Astrocyte of the spinal cord (primary cell): ENCODE measurements around the gene FAM20B.

Experiments
- DNase-seq: peaks from one replicate; pipeline ENCODE4 v3.0.0; 2011; ENCODE audit warnings: low read depth, low spot score
- H3K4me3 ChIP-seq: 2 replicates; pipeline ENCODE4 v1.5.1; 2011; ENCODE audit warnings: low read depth, mild to moderate bottlenecking, low read length, moderate library complexity
- CTCF ChIP-seq: IDR thresholded peaks from 2 replicates; pipeline ENCODE4 v1.5.1; 2012; ENCODE audit warnings: low read depth, mild to moderate bottlenecking, low read length, inconsistent platforms
- in situ Hi-C: cut with HindIII; loops from 2 replicates; pipeline ENCODE4 v1.10.0; 2017; ENCODE audit warnings: low sequenced_read_pairs

The FAM20B gene

GRCh38 chr1:179066471-179066870 is 40.8 kb downstream of the FAM20B start:
- H3K4me3 ChIP-seq = no peak overlapping the region
- no peak for DNase-seq
- in situ Hi-C loops = no loop called here
- no peak for TF ChIP-seq CTCF

- in situ Hi-C loops = no loop called here
- peak; percentile 27 for DNase-seq
- no peak for TF ChIP-seq CTCF
- H3K4me3 ChIP-seq = no peak overlapping the region
These were observed 51.7 kb downstream of the FAM20B start for GRCh38 chr1:179077396-179077795.

GRCh38 chr1:179079113-179079761 is 53.5 kb downstream of the FAM20B start:
- DNase-seq = peak; percentile 78
- in situ Hi-C loops = no loop called here
- H3K4me3 ChIP-seq = no peak overlapping the region
- TF ChIP-seq CTCF = peak; percentile 79

DNA sequence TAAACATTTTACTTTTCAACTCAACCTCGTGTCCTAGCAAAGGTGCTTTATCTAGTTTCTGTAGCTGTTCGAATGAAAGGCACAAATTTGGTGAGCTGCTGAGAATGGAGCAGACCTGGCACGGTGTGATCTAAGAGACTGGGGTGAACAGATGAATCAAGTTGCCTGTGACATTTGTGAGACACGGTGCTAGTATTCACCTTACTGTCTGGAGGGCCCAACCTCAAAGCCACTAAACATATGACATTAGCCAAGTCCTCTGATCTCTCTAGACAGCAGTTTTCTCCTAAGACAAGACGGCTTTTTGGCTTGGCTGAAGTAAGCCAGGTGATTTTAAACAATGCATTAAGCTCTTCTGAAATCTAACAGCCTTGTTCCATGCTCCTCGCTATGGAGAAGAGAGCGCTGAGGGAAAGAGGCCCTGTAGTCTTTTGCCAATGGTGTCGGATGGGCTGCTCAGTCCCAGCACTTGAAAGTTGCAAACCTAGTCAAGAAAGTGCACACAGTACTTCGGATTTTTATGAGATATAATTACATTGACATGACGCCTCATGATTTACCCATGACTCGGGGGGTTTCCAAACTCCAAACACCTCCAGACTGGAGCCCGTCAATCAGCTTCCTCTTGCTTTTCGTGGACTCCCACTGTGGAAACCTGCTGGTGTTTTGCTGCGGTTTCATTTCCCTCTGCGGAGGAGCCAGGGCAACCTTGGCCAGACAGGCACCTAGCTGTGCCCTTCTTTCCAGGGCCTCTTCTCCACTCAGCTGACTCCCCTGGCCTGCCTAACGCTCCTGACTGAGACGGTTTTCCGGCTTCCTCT is 55.4 kb downstream of the FAM20B start:
- in situ Hi-C loops = no loop called here
- no peak for DNase-seq
- peak overlapping the region; percentile 81 for H3K4me3 ChIP-seq
- no peak for TF ChIP-seq CTCF

DNA sequence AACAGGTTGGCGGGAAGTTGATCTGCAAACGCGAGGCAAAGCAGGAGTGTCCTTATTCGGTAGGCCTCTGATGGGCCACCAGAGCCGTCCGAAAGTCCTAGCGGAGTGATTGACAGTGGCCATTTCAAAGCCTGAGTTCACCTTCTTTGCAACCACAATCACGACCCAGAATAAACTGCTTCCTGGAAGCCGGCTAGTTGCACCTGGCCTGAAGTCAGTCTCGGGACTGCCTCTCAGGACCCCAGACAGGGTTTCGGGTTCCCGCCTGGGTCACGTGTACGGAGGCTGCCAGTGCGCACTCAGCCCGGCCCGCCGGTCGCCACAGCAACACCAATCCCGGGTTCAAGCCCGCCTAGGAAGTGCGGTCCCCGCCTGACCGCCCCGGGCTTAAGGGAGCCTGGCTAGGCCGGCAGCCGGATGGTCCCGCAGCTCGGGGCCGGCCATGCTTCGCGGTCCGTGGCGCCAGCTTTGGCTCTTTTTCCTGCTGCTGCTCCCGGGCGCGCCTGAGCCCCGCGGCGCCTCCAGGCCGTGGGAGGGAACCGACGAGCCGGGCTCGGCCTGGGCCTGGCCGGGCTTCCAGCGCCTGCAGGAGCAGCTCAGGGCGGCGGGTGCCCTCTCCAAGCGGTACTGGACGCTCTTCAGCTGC is 56.1 kb downstream of the FAM20B start, which contains the start of gene TOR3A:
TSS of gene TOR3A (plus strand) at position 384 of the 646 bp plus-strand sequence. CDS start at position 443, 59 bp downstream.
- peak within 1 kb of the TSS; percentile 81 for H3K4me3 ChIP-seq
- TF ChIP-seq CTCF = no peak
- in situ Hi-C loops = no loop called here
- peak; percentile 91 for DNase-seq

- peak overlapping the region; percentile 81 for H3K4me3 ChIP-seq
- no peak for TF ChIP-seq CTCF
- in situ Hi-C loops = no loop called here
- peak; percentile 16 for DNase-seq
These were observed 56.8 kb downstream of the FAM20B start for GRCh38 chr1:179082333-179082998.
